HEK293T (cell line): ENCODE measurements around the gene SNX9.

Experiments used
- BHLHE40 ChIP-seq: fragments of 450-650 bp; IDR thresholded peaks from 2 replicates; pipeline ENCODE4 v1.6.1; 2016; ENCODE audit warnings: mild to moderate bottlenecking, moderate library complexity, borderline replicate concordance
- CTBP1 ChIP-seq: fragments of 450-650 bp; IDR thresholded peaks from 2 replicates; pipeline ENCODE4 v1.6.1; 2016; ENCODE audit warnings: borderline replicate concordance
- ELF4 ChIP-seq: fragments of 450-650 bp; IDR thresholded peaks from 2 replicates; pipeline ENCODE4 v1.6.1; 2017; ENCODE audit warnings: antibody characterized with exemption
- FOXM1 ChIP-seq: fragments of 450-650 bp; IDR thresholded peaks from 2 replicates; pipeline ENCODE4 v1.6.1; 2017; ENCODE audit warnings: mild to moderate bottlenecking, borderline replicate concordance
- L3MBTL2 ChIP-seq: fragments of 450-650 bp; conservative IDR thresholded peaks from 2 replicates; pipeline ENCODE4 v1.6.1; 2016; ENCODE audit warnings: mild to moderate bottlenecking

DNA sequence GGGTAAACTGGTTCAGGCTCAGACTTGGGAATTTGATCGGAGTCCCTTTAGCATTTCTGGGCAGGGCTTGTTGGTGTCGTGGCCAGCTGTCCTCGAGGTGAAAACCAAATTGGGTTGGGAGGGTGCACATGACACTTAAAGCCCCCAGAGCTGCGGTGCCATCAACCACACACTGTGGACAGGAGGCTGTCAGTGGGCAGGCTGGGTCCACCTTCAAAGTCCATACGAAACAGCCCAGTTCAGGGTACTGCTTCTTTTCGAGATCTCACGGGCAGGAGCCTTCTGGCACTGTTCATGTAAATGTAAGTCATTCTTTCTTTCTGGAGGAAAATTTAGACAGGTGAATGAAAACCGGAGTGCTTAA lies 165.6 kb downstream of the SNX9 start:
- TF ChIP-seq BHLHE40 (no peak), CTBP1 (no peak), FOXM1 (no peak), L3MBTL2 (no peak), ELF4 (no peak)
